Mesenchymal stem cell (in vitro differentiated cells and primary cell): ENCODE measurements around the gene DDX10.
A peak's percentile ranks its signal among the peaks of the same experiment; 100 is the strongest.

Experiments used
- DNase-seq: peaks from one replicate; pipeline ENCODE4 v3.0.0-alpha.2; 2013
- H2AFZ ChIP-seq: one replicate; pipeline ENCODE4 v1.6.1; 2013; ENCODE audit warnings: low read depth, mild to moderate bottlenecking, control low read depth, inconsistent platforms, low read length, moderate library complexity
- H2AK5ac ChIP-seq: 2 replicates; pipeline ENCODE4 v1.6.1; 2013; ENCODE audit warnings: low read length, moderate library complexity, mild to moderate bottlenecking, inconsistent platforms; ENCODE audit not compliant: severe bottlenecking
- H2BK120ac ChIP-seq: one replicate; pipeline ENCODE4 v1.6.1; 2013; ENCODE audit warnings: low read depth, mild to moderate bottlenecking, inconsistent platforms, low read length, moderate library complexity
- H2BK12ac ChIP-seq, 2 experiments: one replicate each; pipeline ENCODE4 v1.6.1; 2013; ENCODE audit warnings: inconsistent platforms in 2 of 2, low read length in 2 of 2, mild to moderate bottlenecking in 2 of 2, moderate library complexity in 2 of 2, control low read depth in 1 of 2
- H2BK15ac ChIP-seq: one replicate; pipeline ENCODE4 v1.6.1; 2013; ENCODE audit warnings: mild to moderate bottlenecking, low read depth, inconsistent platforms; ENCODE audit not compliant: poor library complexity, severe bottlenecking
- H2BK5ac ChIP-seq: 2 replicates; pipeline ENCODE4 v1.6.1; 2013; ENCODE audit warnings: low read depth, mild to moderate bottlenecking, low read length, control low read depth, inconsistent platforms; ENCODE audit not compliant: poor library complexity, severe bottlenecking
- H3K14ac ChIP-seq, 2 experiments: one replicate each; pipeline ENCODE4 v1.6.1; 2013; ENCODE audit warnings: inconsistent platforms in 2 of 2, low read length in 2 of 2, control low read depth in 1 of 2, mild to moderate bottlenecking in 1 of 2, moderate library complexity in 1 of 2
- H3K18ac ChIP-seq, 2 experiments: one replicate each; pipeline ENCODE4 v1.6.1; 2013; ENCODE audit warnings: inconsistent platforms in 2 of 2, low read length in 2 of 2, control low read depth in 1 of 2, low read depth in 1 of 2, mild to moderate bottlenecking in 1 of 2
- H3K23ac ChIP-seq, 2 experiments: one replicate each; pipeline ENCODE4 v1.6.1; 2013; ENCODE audit warnings: inconsistent platforms in 2 of 2, low read length in 2 of 2, mild to moderate bottlenecking in 2 of 2, moderate library complexity in 2 of 2, control low read depth in 1 of 2
- H3K27ac ChIP-seq: 2 replicates; pipeline ENCODE4 v1.5.1; 2013; ENCODE audit warnings: mild to moderate bottlenecking, moderate library complexity, low read length, control low read depth, inconsistent platforms; ENCODE audit not compliant: poor library complexity, severe bottlenecking
- H3K27me3 ChIP-seq, 2 experiments: 2 replicates each; pipeline versions ENCODE4 v1.6.1 to v1.7.0; 2013; ENCODE audit warnings: low read length in 2 of 2, mild to moderate bottlenecking in 2 of 2, moderate library complexity in 2 of 2, control low read depth in 1 of 2, inconsistent platforms in 1 of 2; ENCODE audit not compliant: control insufficient read depth in 1 of 2, insufficient read depth in 1 of 2
- H3K36me3 ChIP-seq, 2 experiments: 2 replicates each; pipeline versions ENCODE4 v1.6.1 to v1.7.0; 2013; ENCODE audit warnings: low read length in 2 of 2, control low read depth in 1 of 2, inconsistent platforms in 1 of 2, low read depth in 1 of 2, mild to moderate bottlenecking in 1 of 2; ENCODE audit not compliant: insufficient read depth in 2 of 2, control insufficient read depth in 1 of 2
- H3K4ac ChIP-seq, 2 experiments: one replicate each; pipeline ENCODE4 v1.6.1; 2013; ENCODE audit warnings: inconsistent platforms in 2 of 2, low read length in 2 of 2, mild to moderate bottlenecking in 2 of 2, moderate library complexity in 2 of 2, control low read depth in 1 of 2, low read depth in 1 of 2
- H3K4me1 ChIP-seq: 2 replicates; pipeline ENCODE4 v1.6.1; 2013; ENCODE audit warnings: low read depth, low read length, control low read depth; ENCODE audit not compliant: control insufficient read depth, insufficient read depth
- H3K4me2 ChIP-seq: 2 replicates; pipeline ENCODE4 v1.6.1; 2013; ENCODE audit warnings: low read length, mild to moderate bottlenecking, inconsistent platforms; ENCODE audit not compliant: poor library complexity, severe bottlenecking
- H3K4me3 ChIP-seq, 2 experiments: 2 replicates each; pipeline versions ENCODE4 v1.5.1 to v1.7.0; 2013; ENCODE audit warnings: low read length in 2 of 2, mild to moderate bottlenecking in 2 of 2, control low read depth in 1 of 2, low read depth in 1 of 2; ENCODE audit not compliant: insufficient read depth in 1 of 2
- H3K79me1 ChIP-seq: replicated peaks from 2 replicates; pipeline ENCODE4 v1.6.1; 2013; ENCODE audit warnings: mild to moderate bottlenecking, control low read depth, low read length, inconsistent platforms; ENCODE audit not compliant: poor library complexity, severe bottlenecking
- H3K9ac ChIP-seq: 2 replicates; pipeline ENCODE4 v1.7.0; 2013; ENCODE audit warnings: mild to moderate bottlenecking, low read length, moderate library complexity
- H3K9me3 ChIP-seq: 2 replicates; pipeline ENCODE4 v1.7.0; 2013; ENCODE audit warnings: mild to moderate bottlenecking, low read length; ENCODE audit not compliant: control insufficient read depth
- H4K8ac ChIP-seq: one replicate; pipeline ENCODE4 v1.6.1; 2013; ENCODE audit warnings: inconsistent platforms, mild to moderate bottlenecking, low read length, moderate library complexity
- H4K91ac ChIP-seq: one replicate; pipeline ENCODE4 v1.6.1; 2013; ENCODE audit warnings: mild to moderate bottlenecking, low read length, inconsistent platforms
- WGBS: methylation state at CpG from one replicate; pipeline ENCODE4 v1.1.7; 2013; ENCODE audit warnings: mixed read lengths; 5-methylcytosine and 5-hydroxymethylcytosine counted together

Gene DDX10

DNA sequence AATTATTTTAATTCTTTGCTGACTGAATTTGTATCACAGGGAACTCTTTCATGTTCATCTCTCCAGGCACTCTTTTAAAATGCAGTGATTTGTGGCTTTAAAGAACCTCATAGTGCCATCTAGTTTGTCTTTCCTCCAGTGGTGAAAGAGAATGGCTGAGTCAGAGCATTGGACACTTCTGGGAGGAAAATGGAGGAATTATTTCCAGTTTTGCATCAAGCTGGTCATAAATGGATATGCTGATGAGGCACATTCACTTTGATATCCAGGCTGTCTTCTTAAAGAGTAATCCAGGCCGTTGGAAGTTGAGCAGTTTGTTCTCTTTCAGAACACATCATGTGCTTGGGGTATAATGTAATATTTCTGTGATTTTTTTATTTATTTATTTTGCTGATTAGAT is 273.7 kb downstream of the DDX10 start:
- H2BK5ac ChIP-seq: no peak overlapping the region
- H2AFZ ChIP-seq: no peak overlapping the region
- WGBS: 85% methylated on average over 1 of the region's 1 CpG

DNA sequence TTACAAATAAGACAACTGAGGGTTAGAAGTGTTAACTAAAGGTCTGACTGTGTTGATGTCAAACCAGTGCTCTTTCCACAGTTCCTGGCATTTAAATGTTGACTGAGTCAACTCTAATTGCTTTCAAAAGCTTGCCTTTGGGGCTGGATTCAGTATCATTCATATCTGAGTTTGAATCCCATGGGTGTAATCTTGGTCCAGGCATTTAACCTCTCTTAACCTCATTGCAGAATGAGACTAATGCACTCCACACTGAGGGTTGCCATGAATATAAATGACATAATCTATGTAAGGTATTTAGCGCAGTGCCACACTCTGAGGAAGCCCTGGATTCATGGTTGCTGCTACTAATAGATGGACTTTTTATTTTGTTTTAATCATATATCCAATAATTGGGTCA is 274.3 kb downstream of the DDX10 start:
- Histone ChIP-seq H3K9ac (no peak overlapping the region), H4K91ac (no peak overlapping the region), H3K14ac (no peak overlapping the region), H3K27me3 (no peaks in the 10 kb centered on the region), H2BK120ac (no peak overlapping the region), H3K4me3 (no peak overlapping the region), H2BK12ac (no peak overlapping the region), H4K8ac (no peak overlapping the region), H2BK15ac (no peak overlapping the region), H3K18ac (no peak overlapping the region), H2BK5ac (no peak overlapping the region), H3K9me3 (no peaks in the 10 kb centered on the region), H3K36me3 (peaks cover 4 to 17% of the 10 kb centered on the region in 2 experiments), H3K27ac (no peak overlapping the region), H2AK5ac (no peak overlapping the region), H3K4me2 (no peak overlapping the region), H3K79me1 (peaks cover 3% of the 10 kb centered on the region), H3K4ac (no peak overlapping the region), H3K23ac (no peak overlapping the region), H3K4me1 (no peaks in the 10 kb centered on the region), H2AFZ (no peak overlapping the region)
- no peak for DNase-seq
- no CpG with 5 or more reads among the region's 1 CpG for WGBS

More for the DNA sequence above, 273.7 kb downstream of the DDX10 start:
- no peaks in the 10 kb centered on the region for H3K9me3 ChIP-seq
- H3K4ac ChIP-seq: no peak overlapping the region
- no peak overlapping the region for H4K8ac ChIP-seq
- H3K18ac ChIP-seq: no peak overlapping the region
- no peaks in the 10 kb centered on the region for H3K4me1 ChIP-seq
- H2BK15ac ChIP-seq: no peak overlapping the region
- H3K27me3 ChIP-seq: no peaks in the 10 kb centered on the region
- peaks cover 3% of the 10 kb centered on the region for H3K79me1 ChIP-seq
- no peak overlapping the region for H2BK120ac ChIP-seq
- no peak overlapping the region for H3K23ac ChIP-seq
- H2BK12ac ChIP-seq: no peak overlapping the region
- no peak overlapping the region for H3K4me3 ChIP-seq
- no peak overlapping the region for H3K9ac ChIP-seq
- H3K36me3 ChIP-seq: peaks cover 4 to 17% of the 10 kb centered on the region in 2 experiments
- no peak overlapping the region for H2AK5ac ChIP-seq
- DNase-seq: peak; percentile 42
- no peak overlapping the region for H3K4me2 ChIP-seq
- no peak overlapping the region for H3K27ac ChIP-seq
- H3K14ac ChIP-seq: no peak overlapping the region
- H4K91ac ChIP-seq: no peak overlapping the region

DNA sequence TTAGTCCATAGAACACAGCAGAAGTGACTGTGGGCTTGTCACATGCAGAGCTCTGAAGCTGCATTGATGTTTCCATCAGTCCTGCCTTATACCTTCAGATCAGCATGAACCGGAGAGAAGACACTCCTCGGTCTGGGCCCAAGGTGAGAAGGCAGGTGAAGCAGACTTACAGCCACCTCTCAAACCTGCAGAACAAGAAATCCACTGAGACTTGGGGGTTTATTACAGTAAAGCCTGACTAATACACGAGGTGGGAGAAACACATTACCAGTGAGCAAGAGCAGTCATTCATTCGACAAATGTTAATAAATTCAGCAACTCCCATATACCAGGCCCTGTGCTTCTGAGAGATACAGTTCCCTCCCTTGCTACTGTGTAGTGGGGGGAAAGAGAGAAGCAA is 279.0 kb downstream of the DDX10 start:
- H2AFZ ChIP-seq: no peak overlapping the region
- H2BK15ac ChIP-seq: no peak overlapping the region
- H3K79me1 ChIP-seq: peaks cover 1% of the 10 kb centered on the region
- H3K4me1 ChIP-seq: no peaks in the 10 kb centered on the region
- no peak overlapping the region for H3K4me2 ChIP-seq
- H3K36me3 ChIP-seq: peaks cover 4 to 17% of the 10 kb centered on the region in 2 experiments
- 100% methylated on average over 3 of the region's 4 CpGs for WGBS
- no peak overlapping the region for H3K27ac ChIP-seq
- DNase-seq: no peak
- H3K9ac ChIP-seq: no peak overlapping the region
- no peak overlapping the region for H3K14ac ChIP-seq
- no peaks in the 10 kb centered on the region for H3K27me3 ChIP-seq
- no peak overlapping the region for H3K23ac ChIP-seq
- H4K91ac ChIP-seq: no peak overlapping the region
- H2BK12ac ChIP-seq: no peak overlapping the region
- H3K18ac ChIP-seq: no peak overlapping the region
- H2AK5ac ChIP-seq: no peak overlapping the region
- H3K9me3 ChIP-seq: peaks cover 7% of the 10 kb centered on the region
- no peak overlapping the region for H4K8ac ChIP-seq
- no peak overlapping the region for H3K4ac ChIP-seq
- no peak overlapping the region for H3K4me3 ChIP-seq
- no peak overlapping the region for H2BK120ac ChIP-seq
- no peak overlapping the region for H2BK5ac ChIP-seq

DNA sequence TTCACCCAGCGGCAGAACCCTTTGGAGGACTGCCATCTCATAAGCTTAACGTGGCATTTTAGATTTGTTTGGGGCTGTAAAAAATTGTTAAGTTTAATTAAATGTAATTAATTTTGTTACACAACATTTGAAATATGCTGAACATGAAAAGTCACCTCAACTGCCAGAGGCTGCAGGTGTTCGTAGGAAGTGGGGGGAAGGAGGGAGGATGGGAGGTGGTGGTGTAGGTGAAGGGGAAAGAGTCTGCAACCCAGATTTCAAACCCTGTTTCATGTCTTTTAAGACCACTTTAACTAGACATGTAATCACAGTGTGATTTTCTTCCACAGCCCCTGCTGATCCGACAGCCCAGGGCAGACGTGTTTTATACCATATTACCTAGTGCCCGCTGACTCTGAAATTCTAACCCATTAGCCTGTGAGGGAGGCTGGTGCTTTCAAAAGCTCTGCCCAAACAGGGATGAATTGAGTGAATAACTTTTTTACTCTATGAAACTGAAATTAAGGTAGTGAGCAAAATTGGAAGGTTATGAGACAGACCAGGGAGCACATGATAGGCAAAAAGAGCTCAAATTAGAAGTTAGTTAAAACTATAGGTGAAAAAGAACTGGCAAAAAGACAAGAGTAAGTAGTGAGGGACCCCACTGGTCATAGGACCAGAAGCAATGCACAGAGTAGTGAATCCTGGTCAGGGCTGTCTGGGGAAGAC is 279.8 kb downstream of the DDX10 start:
- WGBS: 100% methylated on average over 3 of the region's 6 CpGs

More for the DNA sequence above, 279.8 kb downstream of the DDX10 start:
- no peak overlapping the region for H2BK5ac ChIP-seq
- H3K36me3 ChIP-seq: peaks cover 4 to 17% of the 10 kb centered on the region in 2 experiments
- no peak overlapping the region for H2BK120ac ChIP-seq
- H3K27me3 ChIP-seq: no peaks in the 10 kb centered on the region
- no peak overlapping the region for H2AK5ac ChIP-seq
- H3K14ac ChIP-seq: no peak overlapping the region
- H3K9me3 ChIP-seq: peaks cover 7% of the 10 kb centered on the region
- no peak overlapping the region for H3K23ac ChIP-seq
- no peak overlapping the region for H4K8ac ChIP-seq
- H3K79me1 ChIP-seq: peaks cover 1% of the 10 kb centered on the region
- H3K4me3 ChIP-seq: no peak overlapping the region
- H3K18ac ChIP-seq: no peak overlapping the region
- H3K4ac ChIP-seq: no peak overlapping the region
- H3K9ac ChIP-seq: no peak overlapping the region
- H3K27ac ChIP-seq: no peak overlapping the region
- no peaks in the 10 kb centered on the region for H3K4me1 ChIP-seq
- H2AFZ ChIP-seq: no peak overlapping the region
- no peak overlapping the region for H3K4me2 ChIP-seq
- no peak overlapping the region for H2BK12ac ChIP-seq
- H4K91ac ChIP-seq: no peak overlapping the region
- no peak for DNase-seq
- no peak overlapping the region for H2BK15ac ChIP-seq
